ENCODE results near the gene EIPR1.
A peak's percentile ranks its signal among the peaks of the same experiment; 100 is the strongest.

Gene EIPR1

GRCh38 chr2:3305431-3305830, 72.2 kb downstream of the EIPR1 start:
- Histone ChIP-seq H3K4me3 (ENCODE audit: low read length in 2 of 2) (no peak overlapping the region), H3K36me3 (ENCODE audit: control insufficient read depth in 2 of 2, insufficient read depth in 2 of 2, low read length in 2 of 2) (no peaks in the 10 kb centered on the region), H3K27ac (ENCODE audit: low read length) (no peak overlapping the region), H3K27me3 (ENCODE audit: control insufficient read depth in 1 of 2, insufficient read depth in 2 of 2, low read length in 2 of 2) (no peaks in the 10 kb centered on the region), H3K9me3 (ENCODE audit: control insufficient read depth in 2 of 2, low read length in 2 of 2) (no peaks in the 10 kb centered on the region), H3K9ac (ENCODE audit: low read length in 2 of 2) (no peak overlapping the region), H3K4me1 (ENCODE audit: control insufficient read depth, insufficient read depth, low read length) (peaks cover 7% of the 10 kb centered on the region)

- H3K36me3 ChIP-seq (ENCODE audit: control insufficient read depth in 2 of 2, insufficient read depth in 2 of 2, low read length in 2 of 2): no peaks in the 10 kb centered on the region
- peaks cover 3% of the 10 kb centered on the region for H3K4me1 ChIP-seq (ENCODE audit: control insufficient read depth, insufficient read depth, low read length)
- H3K9ac ChIP-seq (ENCODE audit: low read length in 2 of 2): no peak overlapping the region
- peak overlapping the region in 1 of 2 donors; percentile 52 for H3K4me3 ChIP-seq (ENCODE audit: low read length in 2 of 2)
- H3K9me3 ChIP-seq (ENCODE audit: control insufficient read depth in 2 of 2, low read length in 2 of 2): no peaks in the 10 kb centered on the region
- no peak overlapping the region for H3K27ac ChIP-seq (ENCODE audit: low read length)
- no peaks in the 10 kb centered on the region for H3K27me3 ChIP-seq (ENCODE audit: control insufficient read depth in 1 of 2, insufficient read depth in 2 of 2, low read length in 2 of 2)
Measured at GRCh38 chr2:3303583-3304406, 73.8 kb downstream of the EIPR1 start.

GRCh38 chr2:3302751-3303582, 74.7 kb downstream of the EIPR1 start:
- peaks cover 3% of the 10 kb centered on the region for H3K4me1 ChIP-seq (ENCODE audit: control insufficient read depth, insufficient read depth, low read length)
- H3K27me3 ChIP-seq (ENCODE audit: control insufficient read depth in 1 of 2, insufficient read depth in 2 of 2, low read length in 2 of 2): no peaks in the 10 kb centered on the region
- H3K27ac ChIP-seq (ENCODE audit: low read length): no peak overlapping the region
- no peaks in the 10 kb centered on the region for H3K9me3 ChIP-seq (ENCODE audit: control insufficient read depth in 2 of 2, low read length in 2 of 2)
- no peaks in the 10 kb centered on the region for H3K36me3 ChIP-seq (ENCODE audit: control insufficient read depth in 2 of 2, insufficient read depth in 2 of 2, low read length in 2 of 2)
- peak overlapping the region in 1 of 2 donors; percentile 52 for H3K4me3 ChIP-seq (ENCODE audit: low read length in 2 of 2)
- no peak overlapping the region for H3K9ac ChIP-seq (ENCODE audit: low read length in 2 of 2)

GRCh38 chr2:3302421-3302750, 75.2 kb downstream of the EIPR1 start:
- Histone ChIP-seq H3K36me3 (ENCODE audit: control insufficient read depth in 2 of 2, insufficient read depth in 2 of 2, low read length in 2 of 2) (no peaks in the 10 kb centered on the region), H3K27ac (ENCODE audit: low read length) (no peak overlapping the region), H3K9me3 (ENCODE audit: control insufficient read depth in 2 of 2, low read length in 2 of 2) (no peaks in the 10 kb centered on the region), H3K4me1 (ENCODE audit: control insufficient read depth, insufficient read depth, low read length) (peaks cover 3% of the 10 kb centered on the region), H3K27me3 (ENCODE audit: control insufficient read depth in 1 of 2, insufficient read depth in 2 of 2, low read length in 2 of 2) (no peaks in the 10 kb centered on the region), H3K4me3 (ENCODE audit: low read length in 2 of 2) (no peak overlapping the region), H3K9ac (ENCODE audit: low read length in 2 of 2) (no peak overlapping the region)

GRCh38 chr2:3301001-3301400, 76.6 kb downstream of the EIPR1 start:
- Histone ChIP-seq H3K4me1 (ENCODE audit: control insufficient read depth, insufficient read depth, low read length) (peaks cover 3% of the 10 kb centered on the region), H3K9me3 (ENCODE audit: control insufficient read depth in 2 of 2, low read length in 2 of 2) (no peaks in the 10 kb centered on the region), H3K9ac (ENCODE audit: low read length in 2 of 2) (no peak overlapping the region), H3K27me3 (ENCODE audit: control insufficient read depth in 1 of 2, insufficient read depth in 2 of 2, low read length in 2 of 2) (no peaks in the 10 kb centered on the region), H3K27ac (ENCODE audit: low read length) (no peak overlapping the region), H3K4me3 (ENCODE audit: low read length in 2 of 2) (no peak overlapping the region), H3K36me3 (ENCODE audit: control insufficient read depth in 2 of 2, insufficient read depth in 2 of 2, low read length in 2 of 2) (no peaks in the 10 kb centered on the region)

- H3K4me3 ChIP-seq (ENCODE audit: low read length in 2 of 2): no peak overlapping the region
- H3K9me3 ChIP-seq (ENCODE audit: control insufficient read depth in 2 of 2, low read length in 2 of 2): no peaks in the 10 kb centered on the region
- H3K36me3 ChIP-seq (ENCODE audit: control insufficient read depth in 2 of 2, insufficient read depth in 2 of 2, low read length in 2 of 2): no peaks in the 10 kb centered on the region
- H3K27me3 ChIP-seq (ENCODE audit: control insufficient read depth in 1 of 2, insufficient read depth in 2 of 2, low read length in 2 of 2): no peaks in the 10 kb centered on the region
- H3K27ac ChIP-seq (ENCODE audit: low read length): no peak overlapping the region
- no peak overlapping the region for H3K9ac ChIP-seq (ENCODE audit: low read length in 2 of 2)
- peaks cover 3% of the 10 kb centered on the region for H3K4me1 ChIP-seq (ENCODE audit: control insufficient read depth, insufficient read depth, low read length)
Measured at GRCh38 chr2:3300224-3300995, 77.2 kb downstream of the EIPR1 start.

- Histone ChIP-seq H3K4me3 (ENCODE audit: low read length in 2 of 2) (no peak overlapping the region), H3K36me3 (ENCODE audit: control insufficient read depth in 2 of 2, insufficient read depth in 2 of 2, low read length in 2 of 2) (no peaks in the 10 kb centered on the region), H3K4me1 (ENCODE audit: control insufficient read depth, insufficient read depth, low read length) (peaks cover 3% of the 10 kb centered on the region), H3K9me3 (ENCODE audit: control insufficient read depth in 2 of 2, low read length in 2 of 2) (no peaks in the 10 kb centered on the region), H3K27me3 (ENCODE audit: control insufficient read depth in 1 of 2, insufficient read depth in 2 of 2, low read length in 2 of 2) (no peaks in the 10 kb centered on the region), H3K9ac (ENCODE audit: low read length in 2 of 2) (no peak overlapping the region), H3K27ac (ENCODE audit: low read length) (no peak overlapping the region)
Measured at GRCh38 chr2:3299703-3300102, 77.9 kb downstream of the EIPR1 start.

GRCh38 chr2:3299130-3299529, 78.5 kb downstream of the EIPR1 start:
- H3K4me1 ChIP-seq (ENCODE audit: control insufficient read depth, insufficient read depth, low read length): peaks cover 3% of the 10 kb centered on the region
- H3K36me3 ChIP-seq (ENCODE audit: control insufficient read depth in 2 of 2, insufficient read depth in 2 of 2, low read length in 2 of 2): no peaks in the 10 kb centered on the region
- H3K9me3 ChIP-seq (ENCODE audit: control insufficient read depth in 2 of 2, low read length in 2 of 2): no peaks in the 10 kb centered on the region
- H3K27me3 ChIP-seq (ENCODE audit: control insufficient read depth in 1 of 2, insufficient read depth in 2 of 2, low read length in 2 of 2): no peaks in the 10 kb centered on the region
- H3K27ac ChIP-seq (ENCODE audit: low read length): no peak overlapping the region
- no peak overlapping the region for H3K9ac ChIP-seq (ENCODE audit: low read length in 2 of 2)
- no peak overlapping the region for H3K4me3 ChIP-seq (ENCODE audit: low read length in 2 of 2)

- H3K9me3 ChIP-seq (ENCODE audit: control insufficient read depth in 2 of 2, low read length in 2 of 2): no peaks in the 10 kb centered on the region
- no peaks in the 10 kb centered on the region for H3K27me3 ChIP-seq (ENCODE audit: control insufficient read depth in 1 of 2, insufficient read depth in 2 of 2, low read length in 2 of 2)
- no peak overlapping the region for H3K4me3 ChIP-seq (ENCODE audit: low read length in 2 of 2)
- no peaks in the 10 kb centered on the region for H3K36me3 ChIP-seq (ENCODE audit: control insufficient read depth in 2 of 2, insufficient read depth in 2 of 2, low read length in 2 of 2)
- no peak overlapping the region for H3K27ac ChIP-seq (ENCODE audit: low read length)
- peaks cover under 1% of the 10 kb centered on the region for H3K4me1 ChIP-seq (ENCODE audit: control insufficient read depth, insufficient read depth, low read length)
- H3K9ac ChIP-seq (ENCODE audit: low read length in 2 of 2): no peak overlapping the region
Measured at GRCh38 chr2:3298191-3298590, 79.4 kb downstream of the EIPR1 start.

- Histone ChIP-seq H3K4me3 (ENCODE audit: low read length in 2 of 2) (no peak overlapping the region), H3K9me3 (ENCODE audit: control insufficient read depth in 2 of 2, low read length in 2 of 2) (no peaks in the 10 kb centered on the region), H3K27me3 (ENCODE audit: control insufficient read depth in 1 of 2, insufficient read depth in 2 of 2, low read length in 2 of 2) (no peaks in the 10 kb centered on the region), H3K36me3 (ENCODE audit: control insufficient read depth in 2 of 2, insufficient read depth in 2 of 2, low read length in 2 of 2) (no peaks in the 10 kb centered on the region), H3K9ac (ENCODE audit: low read length in 2 of 2) (no peak overlapping the region), H3K27ac (ENCODE audit: low read length) (no peak overlapping the region), H3K4me1 (ENCODE audit: control insufficient read depth, insufficient read depth, low read length) (no peaks in the 10 kb centered on the region)
Measured at GRCh38 chr2:3297523-3297922, 80.1 kb downstream of the EIPR1 start.
